ENCODE data around the gene S1PR5.
A peak's percentile ranks its signal among the peaks of the same experiment; 100 is the strongest.
"Not testable (repeated sequence)": the region's sequence is repeated elsewhere in the genome, so short reads cannot be mapped to it uniquely, and the experiment has no call there.

The S1PR5 gene, protein sequence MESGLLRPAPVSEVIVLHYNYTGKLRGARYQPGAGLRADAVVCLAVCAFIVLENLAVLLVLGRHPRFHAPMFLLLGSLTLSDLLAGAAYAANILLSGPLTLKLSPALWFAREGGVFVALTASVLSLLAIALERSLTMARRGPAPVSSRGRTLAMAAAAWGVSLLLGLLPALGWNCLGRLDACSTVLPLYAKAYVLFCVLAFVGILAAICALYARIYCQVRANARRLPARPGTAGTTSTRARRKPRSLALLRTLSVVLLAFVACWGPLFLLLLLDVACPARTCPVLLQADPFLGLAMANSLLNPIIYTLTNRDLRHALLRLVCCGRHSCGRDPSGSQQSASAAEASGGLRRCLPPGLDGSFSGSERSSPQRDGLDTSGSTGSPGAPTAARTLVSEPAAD

GRCh38 chr19:10517361-10517759 is at the start of gene S1PR5:
S1PR5 (minus strand) TSS chr19:10517447; CDS start chr19:10515011, 2,436 bp downstream.
- DNase-seq, result peak; percentile 42

DNA sequence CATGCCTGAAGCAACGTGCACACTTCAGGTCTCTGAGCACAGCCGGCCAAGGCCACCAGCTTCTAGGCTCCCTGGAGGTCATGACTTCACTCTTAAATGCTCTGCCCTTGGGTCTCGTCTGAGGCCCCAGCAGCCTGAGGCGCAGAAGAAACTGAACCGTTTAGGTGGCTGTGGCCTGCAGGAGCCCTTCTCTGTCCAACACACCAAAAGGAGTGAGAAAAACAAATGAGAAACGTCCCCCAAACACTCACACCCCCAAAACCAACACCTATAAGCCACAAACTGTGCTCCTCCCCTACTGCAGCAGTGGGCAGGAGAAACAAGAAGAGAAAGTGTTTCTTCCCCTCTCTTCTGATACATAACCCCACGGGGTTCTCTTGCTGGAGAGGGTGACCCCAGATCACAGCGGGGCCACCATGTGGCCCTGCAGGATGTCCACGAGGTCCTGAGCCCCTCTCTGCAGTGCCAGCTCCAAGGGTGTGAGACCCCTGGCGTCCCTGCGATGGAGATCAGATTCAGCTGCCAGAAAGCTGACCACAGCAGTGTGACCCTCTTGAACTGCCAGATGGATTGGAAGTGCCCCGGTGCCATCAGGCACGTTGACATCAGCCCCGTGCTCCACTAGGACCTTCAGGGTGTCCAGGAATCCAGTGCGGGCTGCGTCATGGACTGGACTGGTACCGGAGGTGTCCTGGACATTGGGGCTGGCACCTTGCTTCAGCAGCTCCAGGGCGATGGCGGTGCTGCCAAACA is 49.6 kb upstream of the S1PR5 start:
- no peak for DNase-seq

GRCh38 chr19:10566408-10566657 is 49.1 kb upstream of the S1PR5 start:
- no peak for DNase-seq

- peak; percentile 93 for DNase-seq
Measured at GRCh38 chr19:10565567-10566407, 48.5 kb upstream of the S1PR5 start, which contains the start of gene KRI1. KRI1 (minus strand) TSS chr19:10566010; CDS start chr19:10565999, 11 bp downstream.

- DNase-seq, result no peak
Measured at GRCh38 chr19:10565028-10565566, 47.9 kb upstream of the S1PR5 start.

DNA sequence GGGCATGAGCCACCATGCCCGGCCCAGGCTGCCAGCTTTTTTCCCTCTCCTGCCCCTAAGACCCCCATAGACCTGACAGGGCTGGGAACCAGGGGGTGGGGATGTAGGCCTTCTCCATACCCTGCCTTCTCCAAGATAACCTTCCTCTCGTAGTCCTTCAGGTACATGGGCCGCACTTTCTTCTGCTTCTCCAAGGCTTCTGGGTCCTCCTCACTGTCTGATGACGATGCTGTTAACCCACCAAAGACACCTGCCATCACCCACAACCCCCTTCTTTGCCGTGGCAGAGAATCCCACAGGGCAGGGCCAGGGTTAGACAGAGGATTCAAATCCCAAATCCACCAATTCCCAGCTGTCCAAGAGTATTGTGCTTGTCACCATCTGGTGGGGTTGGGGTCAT is 45.4 kb upstream of the S1PR5 start:
- no peak for DNase-seq

DNA sequence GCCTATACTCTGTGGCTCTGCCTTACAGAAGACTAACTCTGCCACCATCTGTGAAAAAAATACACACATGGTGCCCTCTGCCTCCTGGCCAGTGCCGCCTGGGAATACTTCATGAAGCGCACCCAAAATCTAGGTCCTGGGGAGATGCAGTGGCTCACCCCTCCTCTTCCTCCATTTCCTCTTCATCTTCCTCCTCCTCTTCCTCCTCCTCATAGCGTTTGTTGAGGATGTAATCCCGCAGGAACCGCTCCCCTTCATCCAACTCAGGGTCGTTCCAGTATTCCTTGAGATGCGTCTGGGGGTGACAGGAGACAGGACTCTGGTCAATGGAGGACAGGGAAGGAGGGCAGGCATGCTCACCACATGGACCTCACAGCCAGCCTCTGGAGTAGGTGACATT is 42.9 kb upstream of the S1PR5 start:
- DNase-seq, result no peak

DNA sequence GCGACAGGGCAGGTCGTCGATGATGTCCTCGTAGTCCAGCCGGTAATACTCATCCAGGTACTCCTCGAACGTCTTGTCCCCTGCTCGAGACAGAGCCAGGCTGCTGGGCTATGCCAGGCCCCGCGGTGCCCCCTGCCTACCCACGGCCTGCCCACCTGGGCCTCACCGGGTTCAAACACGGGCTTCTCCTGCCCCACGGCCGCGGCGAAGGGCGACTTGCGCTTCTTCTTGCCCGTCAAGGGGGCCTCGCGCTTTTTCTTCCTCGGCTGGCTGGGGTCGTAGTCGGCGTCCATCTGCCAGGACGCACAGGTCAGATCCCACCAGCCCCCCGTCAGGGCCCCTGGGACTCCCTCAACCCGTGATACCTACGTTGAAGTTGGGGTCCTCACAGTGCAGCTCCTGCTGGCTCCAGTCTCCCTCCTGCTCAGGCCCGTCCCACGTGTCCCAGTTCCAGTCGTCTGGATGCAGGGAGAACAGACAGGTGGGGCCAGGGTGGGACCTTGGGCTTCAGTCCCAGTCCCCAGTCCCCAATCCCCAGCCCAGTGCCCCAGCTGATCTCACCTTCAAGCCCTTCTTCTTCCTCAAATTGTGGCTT is 40.5 kb upstream of the S1PR5 start:
- no peak for DNase-seq

GRCh38 chr19:10555610-10555973 is 38.3 kb upstream of the S1PR5 start:
- no peak for DNase-seq

GRCh38 chr19:10554760-10555609 is 37.7 kb upstream of the S1PR5 start:
- no peak for DNase-seq

- no peak for DNase-seq
Measured at GRCh38 chr19:10553943-10554381, 36.7 kb upstream of the S1PR5 start.

DNA sequence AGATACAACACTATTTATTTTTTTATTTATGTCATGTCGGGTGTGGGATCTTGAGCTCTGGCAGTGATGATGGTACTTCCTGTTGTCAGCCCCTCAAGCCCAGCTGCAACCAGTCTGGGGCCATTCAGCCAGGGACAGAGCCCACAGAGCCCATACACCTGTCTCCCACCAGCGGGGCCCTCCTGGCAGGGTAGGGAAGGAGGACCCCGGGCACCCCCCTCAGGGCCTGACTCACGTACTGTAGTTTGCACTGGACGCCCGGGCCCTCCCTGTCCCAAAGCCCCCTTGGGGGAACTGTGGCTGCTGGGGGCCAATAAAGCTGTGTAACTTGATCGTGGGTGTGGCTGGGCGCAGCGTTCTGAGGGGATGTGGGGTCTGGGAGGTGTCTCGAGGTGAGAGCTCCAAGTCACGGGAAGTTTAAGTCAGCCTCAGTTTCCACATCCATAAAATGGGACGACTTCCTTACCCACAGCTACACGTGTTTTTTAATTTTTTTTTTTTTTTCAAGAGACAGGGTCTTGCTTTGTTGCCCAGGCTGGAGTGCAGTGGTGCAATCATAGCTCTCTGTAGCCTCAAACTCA is 35.9 kb upstream of the S1PR5 start:
- no peak for DNase-seq

DNA sequence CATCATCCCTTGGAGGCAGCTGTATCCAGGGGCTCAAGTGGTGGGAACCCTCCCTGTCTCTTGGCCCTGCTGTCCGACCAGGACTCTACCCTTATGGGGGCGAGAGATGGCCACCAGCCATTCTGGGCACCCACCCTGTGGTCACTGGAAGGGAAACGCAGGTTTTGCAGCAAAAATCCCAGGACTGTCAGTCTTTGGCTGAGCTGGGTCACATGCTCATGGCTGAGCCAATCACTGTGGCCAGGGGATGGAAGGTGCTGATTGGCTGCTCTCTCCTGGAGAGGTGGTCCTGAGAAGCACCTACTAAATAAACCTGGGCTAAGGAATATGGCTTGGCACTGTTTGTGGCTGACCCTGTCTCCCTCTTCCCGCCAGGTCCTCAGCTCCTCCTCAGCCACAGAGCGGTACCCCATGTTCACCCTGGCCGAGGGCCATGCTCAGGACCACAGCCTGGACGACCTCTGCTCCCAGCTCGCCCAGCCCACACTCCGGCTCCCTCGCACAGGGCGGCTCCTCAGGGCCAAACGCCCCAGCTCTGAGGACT is 35.3 kb upstream of the S1PR5 start:
- no peak for DNase-seq

- no peak for DNase-seq
Measured at GRCh38 chr19:10551698-10552301, 34.6 kb upstream of the S1PR5 start.

DNA sequence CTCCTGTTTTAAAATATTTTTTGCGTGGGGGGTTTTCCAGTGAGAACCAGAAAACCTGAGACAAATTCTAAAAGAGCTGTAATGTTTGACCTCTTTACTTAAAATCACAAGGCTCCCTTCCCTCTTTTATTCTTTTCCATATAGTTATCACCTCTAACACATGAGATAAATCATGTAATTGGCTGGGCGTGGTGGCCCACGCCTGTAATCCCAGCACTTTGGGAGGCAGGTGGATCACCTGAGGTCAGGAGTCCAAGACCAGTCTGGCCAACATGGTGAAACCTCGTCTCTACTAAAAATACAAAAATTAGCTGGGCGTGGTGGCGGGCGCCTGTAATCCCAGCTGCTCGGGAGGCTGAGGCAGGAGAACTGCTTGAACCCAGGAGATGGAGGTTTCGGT is 33.8 kb upstream of the S1PR5 start:
- DNase-seq, result not testable (repeated sequence)

DNA sequence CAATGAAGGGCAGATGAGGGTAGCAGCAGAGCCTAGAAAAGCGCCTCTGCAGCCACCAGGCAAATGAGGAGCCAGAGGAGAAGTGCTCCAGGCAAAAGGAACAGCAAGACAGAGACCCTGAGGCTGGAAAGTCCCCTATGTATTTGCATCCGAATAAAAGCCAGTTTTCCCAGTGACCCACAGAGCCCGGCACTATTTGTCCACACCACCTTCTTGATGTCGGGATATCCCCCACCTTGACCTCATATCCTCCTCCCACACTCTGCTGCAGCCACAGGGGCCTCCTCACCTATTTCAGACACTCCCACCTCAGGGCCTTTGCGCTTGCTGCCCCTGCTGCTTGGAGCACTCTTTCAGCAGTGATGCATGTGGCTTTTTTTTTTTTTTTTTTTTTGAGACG is 33.1 kb upstream of the S1PR5 start:
- no peak for DNase-seq

DNA sequence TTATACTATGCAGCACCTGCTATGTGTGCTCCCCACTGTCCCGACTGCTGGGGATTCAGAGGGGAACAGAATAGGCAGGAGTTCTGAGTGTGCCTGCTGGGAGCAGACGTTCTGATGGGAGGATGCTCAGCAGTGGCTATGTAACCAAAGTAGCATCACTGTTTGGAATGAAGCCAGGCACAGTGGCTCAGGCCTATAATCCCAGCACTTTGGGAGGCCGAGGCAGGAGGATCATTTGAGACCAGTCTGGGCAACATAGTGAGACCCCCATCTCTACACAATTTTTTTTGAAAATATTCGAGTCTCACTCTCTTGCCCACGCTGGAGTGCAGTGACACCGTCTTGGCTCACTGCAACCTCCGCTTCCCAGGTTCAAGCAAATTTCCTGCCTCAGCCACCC is 32.5 kb upstream of the S1PR5 start:
- DNase-seq, result no peak

GRCh38 chr19:10548746-10549276 is 31.6 kb upstream of the S1PR5 start:
- no peak for DNase-seq

DNA sequence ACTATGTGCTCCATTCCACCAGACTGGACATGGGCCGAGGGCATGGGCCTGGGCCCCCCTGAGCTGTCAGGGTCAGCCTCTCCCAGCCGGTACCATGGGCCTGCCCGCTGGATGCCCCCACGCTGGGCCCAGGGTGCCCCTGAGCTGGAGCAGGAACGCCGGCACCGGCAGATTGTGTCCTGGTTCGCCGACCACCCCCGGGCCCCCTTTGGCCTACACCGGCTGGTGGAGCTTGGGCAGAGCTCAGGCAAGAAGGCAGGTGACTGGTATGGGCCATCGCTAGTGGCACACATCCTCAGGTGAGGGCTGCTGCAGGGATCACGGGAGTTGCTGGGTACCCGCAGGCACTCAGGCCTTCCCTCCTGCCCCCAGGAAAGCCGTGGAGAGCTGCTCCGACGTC is 29.6 kb upstream of the S1PR5 start:
- DNase-seq, result no peak

GRCh38 chr19:10544753-10545251 is 27.6 kb upstream of the S1PR5 start:
- no peak for DNase-seq

All from NCI-H510A (cell line).